HCT116 (cell line): ENCODE data around the gene TROAP.

Experiments
- EZH2 ChIP-seq: fragments of 200-600 bp; sonication (generic); IDR thresholded peaks from 2 replicates; pipeline ENCODE4 v1.6.1; 2017; ENCODE audit warnings: antibody characterized with exemption, mixed run types
- EZH2phosphoT487 ChIP-seq: fragments of 200-600 bp; IDR thresholded peaks from 2 replicates; pipeline ENCODE4 v1.6.1; 2018; ENCODE audit warnings: antibody characterized with exemption, borderline replicate concordance
- JUND ChIP-seq: IDR thresholded peaks from 2 replicates; pipeline ENCODE4 v1.6.1; 2012
- POLR2A ChIP-seq: IDR thresholded peaks from 2 replicates; pipeline ENCODE4 v1.7.0; 2011; ENCODE audit warnings: borderline replicate concordance; ENCODE audit not compliant: insufficient read depth, insufficient read length; ENCODE audit errors: extremely low read depth
- POLR2AphosphoS5 ChIP-seq: IDR thresholded peaks from 2 replicates; pipeline ENCODE4 v1.6.1; 2011; ENCODE audit warnings: mild to moderate bottlenecking, low read depth, low read length, moderate library complexity
- TF ChIP-seq, protein P1 (sequence below), 3 experiments: fragments of 200-600 bp in 1 of 3; sonication (generic) in 1 of 3; IDR thresholded peaks in 2 of 3; conservative IDR thresholded peaks in 1 of 3; 2 replicates each; pipeline ENCODE4 v1.5.1; 2012 to 2017; ENCODE audit warnings: low read depth in 2 of 3, low read length in 2 of 3, antibody characterized with exemption in 1 of 3, borderline replicate concordance in 1 of 3, control low read depth in 1 of 3, mild to moderate bottlenecking in 1 of 3, mixed read lengths in 1 of 3, mixed run types in 1 of 3, moderate library complexity in 1 of 3; ENCODE audit not compliant: insufficient read depth in 1 of 3

DNA sequence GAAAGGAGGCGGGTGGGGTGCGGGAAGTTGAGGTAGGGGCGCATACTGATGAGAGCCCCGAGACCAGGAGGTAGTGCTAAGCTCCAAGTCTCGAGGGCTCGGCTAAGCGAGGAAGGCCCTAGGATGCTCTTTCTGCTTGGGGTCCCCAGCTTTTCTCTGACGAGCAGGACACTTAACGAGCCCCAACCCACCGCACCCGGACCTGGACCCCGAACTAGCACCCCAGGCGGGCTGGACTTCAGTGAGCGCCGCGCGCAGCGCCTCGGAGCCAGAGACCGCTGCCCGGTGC lies 18.7 kb downstream of the TROAP start:
- TF ChIP-seq, protein P1, sequence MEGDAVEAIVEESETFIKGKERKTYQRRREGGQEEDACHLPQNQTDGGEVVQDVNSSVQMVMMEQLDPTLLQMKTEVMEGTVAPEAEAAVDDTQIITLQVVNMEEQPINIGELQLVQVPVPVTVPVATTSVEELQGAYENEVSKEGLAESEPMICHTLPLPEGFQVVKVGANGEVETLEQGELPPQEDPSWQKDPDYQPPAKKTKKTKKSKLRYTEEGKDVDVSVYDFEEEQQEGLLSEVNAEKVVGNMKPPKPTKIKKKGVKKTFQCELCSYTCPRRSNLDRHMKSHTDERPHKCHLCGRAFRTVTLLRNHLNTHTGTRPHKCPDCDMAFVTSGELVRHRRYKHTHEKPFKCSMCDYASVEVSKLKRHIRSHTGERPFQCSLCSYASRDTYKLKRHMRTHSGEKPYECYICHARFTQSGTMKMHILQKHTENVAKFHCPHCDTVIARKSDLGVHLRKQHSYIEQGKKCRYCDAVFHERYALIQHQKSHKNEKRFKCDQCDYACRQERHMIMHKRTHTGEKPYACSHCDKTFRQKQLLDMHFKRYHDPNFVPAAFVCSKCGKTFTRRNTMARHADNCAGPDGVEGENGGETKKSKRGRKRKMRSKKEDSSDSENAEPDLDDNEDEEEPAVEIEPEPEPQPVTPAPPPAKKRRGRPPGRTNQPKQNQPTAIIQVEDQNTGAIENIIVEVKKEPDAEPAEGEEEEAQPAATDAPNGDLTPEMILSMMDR (IDR thresholded peaks at IDR 0.05 in 2 of 3, conservative IDR thresholded peaks at IDR 0.05 in 1 of 3; ENCODE audit: borderline replicate concordance in 1 of 3, insufficient read depth in 1 of 3, low read depth in 2 of 3, low read length in 2 of 3): no peak
- TF ChIP-seq EZH2 (no peak), POLR2A (no peak), POLR2AphosphoS5 (no peak), EZH2phosphoT487 (no peak), JUND (no peak)
